K562 (cell line): ENCODE results near the gene DIPK1A. TPM values are rescaled to one million over a fixed set of nuclear protein-coding genes. Genes with fewer than 3 reads are reported as not detected.

Source experiments
- ARID4B ChIP-seq: sonication (generic); formaldehyde crosslinking; IDR thresholded peaks from 2 replicates; pipeline ENCODE4 v1.8.0; 2022; ENCODE audit warnings: mild to moderate bottlenecking, missing genetic modification reagents
- ATF3 ChIP-seq, 2 experiments: fragments of 450-650 bp in 1 of 2; sonication (generic) in 1 of 2; formaldehyde crosslinking in 1 of 2; IDR thresholded peaks in 1 of 2; conservative IDR thresholded peaks in 1 of 2; 2 replicates each; pipeline versions ENCODE4 v1.6.1 to v1.8.1; 2016 to 2023; ENCODE audit warnings: mild to moderate bottlenecking in 2 of 2, moderate library complexity in 2 of 2, inconsistent platforms in 1 of 2, missing genetic modification reagents in 1 of 2
- BMI1 ChIP-seq: fragments of 150-350 bp; IDR thresholded peaks from 2 replicates; pipeline ENCODE4 v1.6.1; 2014; ENCODE audit warnings: low read length
- CEBPB ChIP-seq: fragments of 450-650 bp; IDR thresholded peaks from 2 replicates; pipeline ENCODE4 v1.6.1; 2016; ENCODE audit warnings: missing genetic modification characterization, missing compliant biosample characterization
- E2F8 ChIP-seq: fragments of 450-650 bp; IDR thresholded peaks from 2 replicates; pipeline ENCODE4 v1.7.1; 2018; ENCODE audit warnings: mild to moderate bottlenecking, low read depth; ENCODE audit not compliant: partially characterized antibody
- FUS ChIP-seq: fragments of 200-400 bp; formaldehyde crosslinking; optimal IDR thresholded peaks from 2 replicates; pipeline ENCODE3; 2017; ENCODE audit warnings: low read depth, low read length
- GATAD2A ChIP-seq: fragments of 450-650 bp; IDR thresholded peaks from 2 replicates; pipeline ENCODE4 v1.6.1; 2017
- KHSRP ChIP-seq: fragments of 450-650 bp; IDR thresholded peaks from 2 replicates; pipeline ENCODE4 v1.6.1; 2017
- LEF1 ChIP-seq: fragments of 450-650 bp; IDR thresholded peaks from 2 replicates; pipeline ENCODE4 v1.6.1; 2016; ENCODE audit warnings: mild to moderate bottlenecking
- MCM5 ChIP-seq: fragments of 450-650 bp; IDR thresholded peaks from 2 replicates; pipeline ENCODE4 v1.6.1; 2016; ENCODE audit warnings: low read depth
- PTRF ChIP-seq: fragments of 450-650 bp; IDR thresholded peaks from 2 replicates; pipeline ENCODE4 v1.6.1; 2016; ENCODE audit warnings: mild to moderate bottlenecking, missing genetic modification characterization, missing compliant biosample characterization
- SMARCE1 ChIP-seq: fragments of 450-650 bp; IDR thresholded peaks from 2 replicates; pipeline ENCODE4 v1.7.1; 2016; ENCODE audit warnings: mild to moderate bottlenecking
- SRSF1 ChIP-seq: fragments of 200-400 bp; formaldehyde crosslinking; IDR thresholded peaks from 2 replicates; pipeline ENCODE4 v1.6.1; 2017; ENCODE audit warnings: mild to moderate bottlenecking, low read depth, low read length, moderate library complexity
- TGIF2 ChIP-seq: sonication (generic); formaldehyde crosslinking; IDR thresholded peaks from 2 replicates; pipeline ENCODE4 v1.8.1; 2022; ENCODE audit warnings: mild to moderate bottlenecking, missing genetic modification reagents, moderate library complexity
- TRIM24 ChIP-seq, 2 experiments: fragments of 450-650 bp; IDR thresholded peaks; 2 replicates each; pipeline ENCODE4 v1.6.1; 2016
- XRCC4 ChIP-seq: IDR thresholded peaks from one replicate; pipeline ENCODE4 v1.6.1; 2011; ENCODE audit not compliant: insufficient read depth, insufficient read length; ENCODE audit errors: extremely low read depth
- ZBTB43 ChIP-seq: sonication (generic); formaldehyde crosslinking; IDR thresholded peaks from 2 replicates; pipeline ENCODE4 v1.8.0; 2023; ENCODE audit warnings: mild to moderate bottlenecking, missing genetic modification reagents
- ZNF274 ChIP-seq: IDR thresholded peaks from 2 replicates; pipeline ENCODE4 v1.6.1; 2011; ENCODE audit warnings: low read depth, mild to moderate bottlenecking, low read length, moderate library complexity, borderline replicate concordance
- ZNF75A ChIP-seq: fragments of 450-650 bp; formaldehyde crosslinking; IDR thresholded peaks from 2 replicates; pipeline ENCODE4 v1.4.0; 2020; ENCODE audit warnings: mild to moderate bottlenecking
- polyA plus RNA-seq, 8 experiments: library from polyadenylated mRNA; depleted of rRNA in 4 of 8; stranded (reverse) in 5 of 8; unstranded in 3 of 8; fragments of >200 nt; fragmentation: Nextera tagmentation in 2 of 8; fragmentation: Illumina TruSeq in 1 of 8; extraction: Ambion mirVana in 2 of 8; extraction: Trizol in 1 of 8; gene quantifications; 2 replicates each; pipeline versions ENCODE4 v1.2.1 to v1.2.3, GENCODE V29; 2011 to 2014; ENCODE audit warnings: inconsistent platforms in 1 of 8, missing spikeins in 1 of 8
- total RNA-seq, 7 experiments: library from RNA; depleted of rRNA in 6 of 7; stranded (reverse); fragments of >200 nt in 6 of 7; fragmentation: Illumina TruSeq in 2 of 7; extraction: Trizol in 2 of 7; gene quantifications; 2 replicates each; pipeline versions ENCODE4 v1.2.1 to v1.2.3, GENCODE V29; 2011 to 2021; ENCODE audit warnings: low replicate concordance in 1 of 7

DIPK1A gene
- total and polyA plus RNA-seq, 9 of the 15 experiments (the other 6 are each of a cell fraction or from before 2014, with no cell fraction given): 0.54 to 2.5 (median 1.3) TPM

- TF ChIP-seq ARID4B: no peak
- peak; percentile 38; the same call in 1 of the 2 replicates for TF ChIP-seq SMARCE1
- TF ChIP-seq ATF3 (IDR thresholded peaks at IDR 0.05): peak; percentile 83
- TF ChIP-seq ATF3 (CRISPR knock-in tag; conservative IDR thresholded peaks at IDR 0.05): no peak
- TF ChIP-seq ZBTB43 (CRISPR knock-in tag): no peak
- peak; percentile 49 to 76; a peak in 2 of 4 replicates for TF ChIP-seq TRIM24 (IDR thresholded peaks at IDR 0.05)
- no peak for TF ChIP-seq XRCC4
- TF ChIP-seq ZNF75A (CRISPR knock-in tag): no peak
- TF ChIP-seq TGIF2 (CRISPR knock-in tag): no peak
- peak; percentile 24; the same call in 1 of the 2 replicates for TF ChIP-seq CEBPB (tag)
- no peak for TF ChIP-seq KHSRP
- TF ChIP-seq BMI1: no peak
- no peak for TF ChIP-seq MCM5
- no peak for TF ChIP-seq FUS
- no peak for TF ChIP-seq ZNF274
- no peak for TF ChIP-seq GATAD2A
- TF ChIP-seq E2F8: no peak
- TF ChIP-seq SRSF1: no peak
- TF ChIP-seq PTRF: no peak
- no peak for TF ChIP-seq LEF1
These were observed 26.2 kb upstream of the DIPK1A start (continued) for GRCh38 chr1:92987462-92987861.
